LHCN-M2 (cell line): ENCODE results near the gene AQP11. TPM values are rescaled to one million over a fixed set of nuclear protein-coding genes. Genes with fewer than 3 reads are reported as not detected.

ENCODE experiments used
- DNase-seq: peaks from one replicate; pipeline ENCODE4 v3.0.0-alpha.2; 2012; ENCODE audit warnings: low read depth
- total RNA-seq: library from RNA; depleted of rRNA; stranded (reverse); fragments of >200 nt; gene quantifications from 2 replicates; pipeline ENCODE4 v1.2.3, GENCODE V29; 2014; rRNA removed

The AQP11 gene
- total RNA-seq, 1 experiment from 2014 or later, result 3.7 TPM

GRCh38 chr11:77658213-77659013 lies 68.7 kb downstream of the AQP11 start:
- DNase-seq, result peak; percentile 62

Other genes with a start within 250 kb of the AQP11 start
- gene PAK1, start 115.9 kb upstream of the AQP11 start, total RNA-seq, result 88.2 and 91.5 TPM in 2 replicates
- gene CLNS1A, start 47.8 kb downstream of the AQP11 start, total RNA-seq, result 131 and 168 TPM in 2 replicates
- gene RSF1, start 230.8 kb downstream of the AQP11 start, total RNA-seq, result 19.5 and 48.9 TPM in 2 replicates
- 22.0 and 29.7 TPM in 2 replicates for gene AAMDC, start 231.2 kb downstream of the AQP11 start, total RNA-seq